ENCODE measurements around the gene ANKRD18A. TPM values are rescaled to one million over a fixed set of nuclear protein-coding genes. Genes with fewer than 3 reads are reported as not detected.
A peak's percentile ranks its signal among the peaks of the same experiment; 100 is the strongest.
"Not testable (repeated sequence)": the region's sequence is repeated elsewhere in the genome, so short reads cannot be mapped to it uniquely, and the experiment has no call there.

Gene ANKRD18A
- total and polyA plus RNA-seq, 2 of the 13 experiments (the other 11 are each of a cell fraction or from before 2014, with no cell fraction given): 5.9 to 7.6 TPM

DNA sequence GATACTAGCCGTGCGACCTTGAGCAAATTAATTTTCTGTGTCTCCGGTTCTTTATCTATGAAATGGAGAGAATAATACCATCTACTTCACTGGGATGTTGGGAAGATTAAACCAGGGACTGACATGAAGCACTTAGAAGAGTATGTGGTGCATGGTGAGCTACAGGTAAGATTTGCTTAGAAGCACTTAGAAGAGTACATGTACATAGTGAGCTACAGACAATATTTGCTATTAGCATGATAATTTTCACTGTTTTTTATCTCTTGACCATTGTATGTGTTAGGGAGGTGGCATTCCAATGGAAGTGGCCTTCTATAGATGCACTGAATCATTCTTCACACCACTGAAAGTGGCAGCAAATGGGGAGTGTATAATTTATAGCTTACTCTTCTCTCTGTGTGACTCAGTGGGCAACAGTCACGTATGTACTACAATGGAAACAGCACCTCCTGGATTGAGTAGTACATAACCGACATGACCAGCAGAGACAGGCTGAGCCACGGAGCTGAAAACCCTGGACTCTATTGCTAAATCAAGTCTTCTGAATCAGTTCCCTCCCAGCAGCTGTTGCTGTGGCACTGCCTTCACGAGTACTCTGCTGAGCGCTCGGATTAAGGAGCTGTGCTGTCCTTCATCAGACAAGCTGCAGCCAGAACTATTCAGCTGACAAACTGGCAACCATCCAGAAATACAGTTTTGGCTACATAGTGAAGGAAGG, 28.9 kb downstream of the ANKRD18A start:
- BruUV-seq (replicated peaks); H4K20me1 ChIP-seq (ENCODE audit: insufficient read depth, low read length); POLR2A ChIA-PET; H3K9ac ChIP-seq (ENCODE audit: insufficient read depth, low read depth, low read length); ATAC-seq; DNase-seq (ENCODE audit: low spot score); H3K36me3 ChIP-seq (replicated peaks in 1 of 2; ENCODE audit: control insufficient read depth in 1 of 2, insufficient read depth in 2 of 2, low read length in 2 of 2); H2AFZ ChIP-seq (ENCODE audit: low read length); H3K4me1 ChIP-seq (ENCODE audit: insufficient read depth, low read length); H3K4me2 ChIP-seq (ENCODE audit: low read depth, low read length); H3K9me3 ChIP-seq (ENCODE audit: low read length); H3K27ac ChIP-seq (ENCODE audit: extremely low read length, insufficient read depth, low read length); H3K4me3 ChIP-seq (replicated peaks in 1 of 3; ENCODE audit: insufficient read depth in 1 of 3, low read depth in 2 of 3, low read length in 3 of 3); FAIRE-seq; in situ Hi-C loops (cut with HindIII; ENCODE audit: extremely low pct_ligation_motif_present, low pct_unique_long_range_greater_than_20kb); H3K79me2 ChIP-seq (ENCODE audit: insufficient read depth, low read length); CTCF ChIA-PET (ENCODE audit: low intra/inter-chr PET ratio, low total read pairs); H3K27me3 ChIP-seq (ENCODE audit: control insufficient read depth in 1 of 2, insufficient read depth in 2 of 2, low read length in 2 of 2); intact Hi-C loops (cut with micrococcal nuclease; ENCODE audit: unreplicated experiment): not testable (repeated sequence)
- 95% methylated on average over 6 of the region's 9 CpGs for WGBS (ENCODE audit: low lambda C conversion rate)

DNA sequence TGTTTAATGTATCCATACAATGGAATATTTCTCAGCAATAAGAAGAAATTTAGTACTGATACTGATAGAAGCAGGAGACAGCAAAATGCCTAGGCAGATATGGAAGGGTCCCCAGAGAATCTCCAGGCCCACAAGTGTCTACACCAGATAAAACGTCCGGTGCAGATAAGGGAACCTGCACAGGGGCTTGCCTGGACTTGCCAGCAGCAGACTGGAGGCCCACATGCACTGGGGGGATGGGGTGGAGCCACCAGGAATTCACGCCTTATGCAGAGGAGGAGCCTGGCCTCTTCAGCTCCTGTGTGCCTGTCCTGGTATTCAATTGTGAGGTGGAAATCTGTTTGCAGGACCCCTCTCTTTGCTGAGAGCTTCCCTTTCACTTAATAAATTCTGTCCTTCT, 36.6 kb downstream of the ANKRD18A start:
- POLR2A ChIA-PET; BruUV-seq (replicated peaks); H3K27ac ChIP-seq (ENCODE audit: extremely low read length, insufficient read depth, low read length); H3K27me3 ChIP-seq (ENCODE audit: control insufficient read depth in 1 of 2, insufficient read depth in 2 of 2, low read length in 2 of 2); ATAC-seq; FAIRE-seq; H3K4me1 ChIP-seq (ENCODE audit: insufficient read depth, low read length); H4K20me1 ChIP-seq (ENCODE audit: insufficient read depth, low read length); H2AFZ ChIP-seq (ENCODE audit: low read length); intact Hi-C loops (cut with micrococcal nuclease; ENCODE audit: unreplicated experiment); H3K4me2 ChIP-seq (ENCODE audit: low read depth, low read length); H3K36me3 ChIP-seq (replicated peaks in 1 of 2; ENCODE audit: control insufficient read depth in 1 of 2, insufficient read depth in 2 of 2, low read length in 2 of 2); in situ Hi-C loops (cut with HindIII; ENCODE audit: extremely low pct_ligation_motif_present, low pct_unique_long_range_greater_than_20kb); H3K9ac ChIP-seq (ENCODE audit: insufficient read depth, low read depth, low read length); CTCF ChIA-PET (ENCODE audit: low intra/inter-chr PET ratio, low total read pairs); H3K79me2 ChIP-seq (ENCODE audit: insufficient read depth, low read length); DNase-seq (ENCODE audit: low spot score); H3K4me3 ChIP-seq (replicated peaks in 1 of 3; ENCODE audit: insufficient read depth in 1 of 3, low read depth in 2 of 3, low read length in 3 of 3); H3K9me3 ChIP-seq (ENCODE audit: low read length): not testable (repeated sequence)
- TF ChIP-seq TP53 (CRISPR knock-in tag; conservative IDR thresholded peaks at IDR 0.05): peak; percentile 95
- no CpG with 5 or more reads among the region's 3 CpGs for WGBS (ENCODE audit: low lambda C conversion rate)

DNA sequence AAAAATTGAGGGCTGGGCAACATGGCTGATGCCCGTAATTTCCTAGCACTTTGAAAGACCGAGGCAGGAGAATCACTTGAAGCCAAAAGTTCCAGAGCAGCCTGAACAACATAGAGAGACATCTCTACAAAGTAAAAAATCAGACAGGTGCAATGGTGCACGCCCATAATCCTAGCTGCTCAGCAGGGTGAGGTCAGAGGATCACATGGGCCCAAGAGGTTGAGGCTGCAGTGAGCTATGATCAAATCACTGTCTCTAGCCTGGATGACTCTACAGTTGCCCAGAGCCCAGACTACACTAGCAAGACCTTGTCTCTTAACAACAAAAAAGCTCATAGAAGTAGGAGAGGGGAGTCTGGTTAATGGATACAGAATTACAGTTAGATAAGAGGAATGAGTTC, 40.3 kb downstream of the ANKRD18A start:
- POLR2A ChIA-PET; BruUV-seq (replicated peaks); intact Hi-C loops (cut with micrococcal nuclease; ENCODE audit: unreplicated experiment); H2AFZ ChIP-seq (ENCODE audit: low read length); H3K27me3 ChIP-seq (ENCODE audit: control insufficient read depth in 1 of 2, insufficient read depth in 2 of 2, low read length in 2 of 2); ATAC-seq; FAIRE-seq; in situ Hi-C loops (cut with HindIII; ENCODE audit: extremely low pct_ligation_motif_present, low pct_unique_long_range_greater_than_20kb); DNase-seq (ENCODE audit: low spot score); H3K4me2 ChIP-seq (ENCODE audit: low read depth, low read length); H4K20me1 ChIP-seq (ENCODE audit: insufficient read depth, low read length); H3K4me3 ChIP-seq (replicated peaks in 1 of 3; ENCODE audit: insufficient read depth in 1 of 3, low read depth in 2 of 3, low read length in 3 of 3); CTCF ChIA-PET (ENCODE audit: low intra/inter-chr PET ratio, low total read pairs); H3K4me1 ChIP-seq (ENCODE audit: insufficient read depth, low read length); H3K9me3 ChIP-seq (ENCODE audit: low read length); H3K9ac ChIP-seq (ENCODE audit: insufficient read depth, low read depth, low read length); H3K79me2 ChIP-seq (ENCODE audit: insufficient read depth, low read length); H3K27ac ChIP-seq (ENCODE audit: extremely low read length, insufficient read depth, low read length); H3K36me3 ChIP-seq (replicated peaks in 1 of 2; ENCODE audit: control insufficient read depth in 1 of 2, insufficient read depth in 2 of 2, low read length in 2 of 2): not testable (repeated sequence)
- WGBS (ENCODE audit: low lambda C conversion rate): 98% methylated on average over 3 of the region's 3 CpGs
